SK-N-SH (cell line): ENCODE measurements around the gene OR2L5. TPM values are rescaled to one million over a fixed set of nuclear protein-coding genes. Genes with fewer than 3 reads are reported as not detected.

ENCODE experiments used
- CTCF ChIA-PET: fragments of 300-600, 350-600 bp; formaldehyde crosslinking; extraction: SDS; loops from one replicate; lab custom pipeline; 2021; lab: Yijun Ruan, JAX
- POLR2A ChIA-PET: fragments of 350-600 bp; sonication (Branson Sonifier 250); formaldehyde crosslinking; extraction: SDS; loops from one replicate; lab custom pipeline; 2020; ENCODE audit warnings: antibody characterized with exemption, inconsistent platforms; lab: Yijun Ruan, JAX
- DNase-seq: peaks from one replicate; pipeline ENCODE4 v3.0.0; 2012
- H2AFZ ChIP-seq: fragments of 200-600 bp; sonication (generic); 2 replicates; pipeline ENCODE4 v1.8.1; 2016; ENCODE audit warnings: antibody characterized with exemption, mild to moderate bottlenecking, low read depth
- H3F3A ChIP-seq: fragments of 200-600 bp; sonication (generic); replicated peaks from 2 replicates; pipeline ENCODE3; 2016; ENCODE audit warnings: antibody characterized with exemption, mild to moderate bottlenecking; ENCODE audit not compliant: insufficient read depth
- H3K27ac ChIP-seq, 2 experiments: fragments of 200-500 bp in 1 of 2; fragments of 200-600 bp in 1 of 2; sonication (Bioruptor generic) in 1 of 2; sonication (generic), shearing (Covaris generic) in 1 of 2; 2 replicates each; pipeline versions ENCODE4 v1.5.1 to v1.6.1; 2014 to 2016; ENCODE audit warnings: low read depth in 2 of 2, inconsistent platforms in 1 of 2, low read length in 1 of 2, mild to moderate bottlenecking in 1 of 2, mixed read lengths in 1 of 2
- H3K27me3 ChIP-seq: fragments of 200-600 bp; sonication (generic), shearing (Covaris generic); 2 replicates; pipeline ENCODE4 v1.6.1; 2016; ENCODE audit warnings: mixed run types; ENCODE audit not compliant: insufficient read depth
- H3K36me3 ChIP-seq, 2 experiments: fragments of 200-500 bp in 1 of 2; fragments of 200-600 bp in 1 of 2; sonication (Bioruptor generic) in 1 of 2; sonication (generic) in 1 of 2; replicated peaks in 1 of 2; 2 replicates each; pipeline versions ENCODE3 to v1.5.1; 2014 to 2016; ENCODE audit warnings: low read length in 1 of 2, mild to moderate bottlenecking in 1 of 2; ENCODE audit not compliant: insufficient read depth in 2 of 2, control insufficient read depth in 1 of 2
- H3K4me1 ChIP-seq, 2 experiments: fragments of 200-500 bp in 1 of 2; fragments of 200-600 bp in 1 of 2; sonication (Bioruptor generic) in 1 of 2; sonication (generic), shearing (Covaris generic) in 1 of 2; 2 replicates each; pipeline versions ENCODE4 v1.5.1 to v1.6.1; 2014 to 2016; ENCODE audit warnings: low read depth in 1 of 2, low read length in 1 of 2, mixed run types in 1 of 2; ENCODE audit not compliant: insufficient read depth in 2 of 2, control insufficient read depth in 1 of 2
- H3K4me2 ChIP-seq: fragments of 200-600 bp; sonication (generic), shearing (Covaris generic); 2 replicates; pipeline ENCODE4 v1.6.1; 2017; ENCODE audit warnings: mixed run types
- H3K4me3 ChIP-seq, 2 experiments: fragments of 200-500 bp in 1 of 2; fragments of 200-600 bp in 1 of 2; sonication (Bioruptor generic) in 1 of 2; sonication (generic), shearing (Covaris generic) in 1 of 2; 2 replicates each; pipeline versions ENCODE4 v1.5.1 to v1.8.1; 2014 to 2016; ENCODE audit warnings: low read depth in 2 of 2, inconsistent platforms in 1 of 2, low read length in 1 of 2, mild to moderate bottlenecking in 1 of 2, mixed read lengths in 1 of 2, moderate library complexity in 1 of 2
- H3K79me2 ChIP-seq: fragments of 200-600 bp; sonication (generic); 2 replicates; pipeline ENCODE4 v1.8.1; 2017; ENCODE audit warnings: mild to moderate bottlenecking; ENCODE audit not compliant: insufficient read depth
- H3K9ac ChIP-seq: fragments of 200-600 bp; sonication (generic); 2 replicates; pipeline ENCODE4 v1.6.1; 2017; ENCODE audit warnings: mixed run types
- H3K9me2 ChIP-seq: fragments of 200-600 bp; sonication (generic); 2 replicates; pipeline ENCODE4 v1.6.1; 2017; ENCODE audit warnings: mixed run types
- H3K9me3 ChIP-seq: fragments of 200-600 bp; sonication (generic); 2 replicates; pipeline ENCODE4 v1.6.1; 2017; ENCODE audit warnings: mixed run types, mild to moderate bottlenecking, moderate library complexity
- H4K20me1 ChIP-seq: fragments of 200-600 bp; sonication (generic); 2 replicates; pipeline ENCODE4 v1.6.1; 2017; ENCODE audit warnings: mild to moderate bottlenecking, mixed run types; ENCODE audit not compliant: insufficient read depth
- CHD2 ChIP-seq: fragments of 150-350 bp; IDR thresholded peaks from 2 replicates; pipeline ENCODE4 v1.6.1; 2018; ENCODE audit warnings: low read length; ENCODE audit not compliant: partially characterized antibody
- EZH2phosphoT487 ChIP-seq: fragments of 200-600 bp; sonication (generic); IDR thresholded peaks from 2 replicates; pipeline ENCODE4 v1.6.1; 2017; ENCODE audit warnings: low read depth, mixed run types, mild to moderate bottlenecking, antibody characterized with exemption, moderate library complexity, borderline replicate concordance
- FOSL2 ChIP-seq: IDR thresholded peaks from 2 replicates; pipeline ENCODE4 v1.4.0; 2012; ENCODE audit warnings: low read depth, mild to moderate bottlenecking, moderate library complexity, borderline replicate concordance
- IRF3 ChIP-seq: fragments of 150-350 bp; IDR thresholded peaks from 2 replicates; pipeline ENCODE4 v1.6.1; 2016; ENCODE audit warnings: mild to moderate bottlenecking, low read depth, low read length
- JUND ChIP-seq: IDR thresholded peaks from 2 replicates; pipeline ENCODE4 v1.4.0; 2012
- MAX ChIP-seq: IDR thresholded peaks from 2 replicates; pipeline ENCODE4 v1.4.0; 2012; ENCODE audit warnings: low read depth
- MEF2A ChIP-seq: IDR thresholded peaks from 2 replicates; pipeline ENCODE4 v1.4.0; 2012; ENCODE audit warnings: low read depth, borderline replicate concordance
- NRF1 ChIP-seq: IDR thresholded peaks from 2 replicates; pipeline ENCODE4 v1.6.1; 2012; ENCODE audit warnings: low read depth, mild to moderate bottlenecking, low read length
- RXRA ChIP-seq: IDR thresholded peaks from 2 replicates; pipeline ENCODE4 v1.4.0; 2012; ENCODE audit warnings: low read depth, mild to moderate bottlenecking, borderline replicate concordance
- SMC3 ChIP-seq: IDR thresholded peaks from 2 replicates; pipeline ENCODE4 v1.6.1; 2012; ENCODE audit warnings: low read depth, low read length, improper control_type of control experiment
- TAF1 ChIP-seq: IDR thresholded peaks from 2 replicates; pipeline ENCODE4 v1.6.1; 2012; ENCODE audit warnings: low read depth, mild to moderate bottlenecking, low read length, moderate library complexity, borderline replicate concordance
- TCF12 ChIP-seq: IDR thresholded peaks from 2 replicates; pipeline ENCODE4 v1.4.0; 2012
- TEAD4 ChIP-seq: IDR thresholded peaks from 2 replicates; pipeline ENCODE4 v1.4.0; 2012; ENCODE audit warnings: mild to moderate bottlenecking, borderline replicate concordance; ENCODE audit not compliant: insufficient read depth
- YY1 ChIP-seq: IDR thresholded peaks from 2 replicates; pipeline ENCODE4 v1.4.0; 2012; ENCODE audit warnings: low read depth, mild to moderate bottlenecking
- WGBS: methylation state at CpG from one replicate; pipeline ENCODE4 v1.1.6; 2017; ENCODE audit warnings: low lambda C conversion rate; 5-methylcytosine and 5-hydroxymethylcytosine counted together
- polyA plus RNA-seq, 3 experiments: library from polyadenylated mRNA; depleted of rRNA; stranded (reverse); fragments of >200 nt; gene quantifications; 2 replicates each; pipeline ENCODE4 v1.2.3, GENCODE V29; 2012
- TF ChIP-seq, protein P1 (sequence below): IDR thresholded peaks from 2 replicates; pipeline ENCODE4 v1.6.1; 2012; ENCODE audit warnings: mild to moderate bottlenecking, low read depth, low read length, moderate library complexity
- TF ChIP-seq, protein P2 (sequence below): IDR thresholded peaks from 2 replicates; pipeline ENCODE4; 2012

Gene OR2L5
- polyA plus RNA-seq, 1 of the 3 experiments (the other 2 are of a cell fraction), result not detected

GRCh38 chr1:248055261-248055660 is 41.8 kb downstream of the OR2L5 start:
- no peaks in the 10 kb centered on the region for H3K4me1 ChIP-seq
- no peak overlapping the region for H3K9ac ChIP-seq
- H3K4me2 ChIP-seq, result no peak overlapping the region
- WGBS, result 0% methylated on average over 2 of the region's 2 CpGs
- no peaks in the 10 kb centered on the region for H3K9me2 ChIP-seq
- H3K9me3 ChIP-seq, result no peaks in the 10 kb centered on the region
- H3K4me3 ChIP-seq, result no peak overlapping the region
- H2AFZ ChIP-seq, result no peak overlapping the region
- no peaks in the 10 kb centered on the region for H3K36me3 ChIP-seq
- no peaks in the 10 kb centered on the region for H3K79me2 ChIP-seq
- no peak for DNase-seq
- H3K27ac ChIP-seq, result no peak overlapping the region
- TF ChIP-seq FOSL2, result no peak
- no peak for TF ChIP-seq TCF12
- TF ChIP-seq RXRA, result no peak
- TF ChIP-seq IRF3, result no peak
- TF ChIP-seq TEAD4, result no peak
- TF ChIP-seq EZH2phosphoT487, result no peak
- no peak for TF ChIP-seq SMC3
- TF ChIP-seq, protein P1, sequence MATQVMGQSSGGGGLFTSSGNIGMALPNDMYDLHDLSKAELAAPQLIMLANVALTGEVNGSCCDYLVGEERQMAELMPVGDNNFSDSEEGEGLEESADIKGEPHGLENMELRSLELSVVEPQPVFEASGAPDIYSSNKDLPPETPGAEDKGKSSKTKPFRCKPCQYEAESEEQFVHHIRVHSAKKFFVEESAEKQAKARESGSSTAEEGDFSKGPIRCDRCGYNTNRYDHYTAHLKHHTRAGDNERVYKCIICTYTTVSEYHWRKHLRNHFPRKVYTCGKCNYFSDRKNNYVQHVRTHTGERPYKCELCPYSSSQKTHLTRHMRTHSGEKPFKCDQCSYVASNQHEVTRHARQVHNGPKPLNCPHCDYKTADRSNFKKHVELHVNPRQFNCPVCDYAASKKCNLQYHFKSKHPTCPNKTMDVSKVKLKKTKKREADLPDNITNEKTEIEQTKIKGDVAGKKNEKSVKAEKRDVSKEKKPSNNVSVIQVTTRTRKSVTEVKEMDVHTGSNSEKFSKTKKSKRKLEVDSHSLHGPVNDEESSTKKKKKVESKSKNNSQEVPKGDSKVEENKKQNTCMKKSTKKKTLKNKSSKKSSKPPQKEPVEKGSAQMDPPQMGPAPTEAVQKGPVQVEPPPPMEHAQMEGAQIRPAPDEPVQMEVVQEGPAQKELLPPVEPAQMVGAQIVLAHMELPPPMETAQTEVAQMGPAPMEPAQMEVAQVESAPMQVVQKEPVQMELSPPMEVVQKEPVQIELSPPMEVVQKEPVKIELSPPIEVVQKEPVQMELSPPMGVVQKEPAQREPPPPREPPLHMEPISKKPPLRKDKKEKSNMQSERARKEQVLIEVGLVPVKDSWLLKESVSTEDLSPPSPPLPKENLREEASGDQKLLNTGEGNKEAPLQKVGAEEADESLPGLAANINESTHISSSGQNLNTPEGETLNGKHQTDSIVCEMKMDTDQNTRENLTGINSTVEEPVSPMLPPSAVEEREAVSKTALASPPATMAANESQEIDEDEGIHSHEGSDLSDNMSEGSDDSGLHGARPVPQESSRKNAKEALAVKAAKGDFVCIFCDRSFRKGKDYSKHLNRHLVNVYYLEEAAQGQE, result no peak
- TF ChIP-seq MEF2A, result no peak
- TF ChIP-seq CHD2, result no peak
- TF ChIP-seq JUND, result no peak
- TF ChIP-seq YY1, result no peak
- no peak for TF ChIP-seq TAF1
- TF ChIP-seq, protein P2, sequence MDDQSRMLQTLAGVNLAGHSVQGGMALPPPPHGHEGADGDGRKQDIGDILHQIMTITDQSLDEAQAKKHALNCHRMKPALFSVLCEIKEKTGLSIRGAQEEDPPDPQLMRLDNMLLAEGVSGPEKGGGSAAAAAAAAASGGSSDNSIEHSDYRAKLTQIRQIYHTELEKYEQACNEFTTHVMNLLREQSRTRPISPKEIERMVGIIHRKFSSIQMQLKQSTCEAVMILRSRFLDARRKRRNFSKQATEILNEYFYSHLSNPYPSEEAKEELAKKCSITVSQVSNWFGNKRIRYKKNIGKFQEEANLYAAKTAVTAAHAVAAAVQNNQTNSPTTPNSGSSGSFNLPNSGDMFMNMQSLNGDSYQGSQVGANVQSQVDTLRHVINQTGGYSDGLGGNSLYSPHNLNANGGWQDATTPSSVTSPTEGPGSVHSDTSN, result no peak
- no peak for TF ChIP-seq NRF1
- no peak for TF ChIP-seq MAX
- H4K20me1 ChIP-seq, result no peaks in the 10 kb centered on the region
- H3F3A ChIP-seq, result no peaks in the 10 kb centered on the region
- CTCF ChIA-PET, result no interaction called here
- no peaks in the 10 kb centered on the region for H3K27me3 ChIP-seq
- POLR2A ChIA-PET, result no interaction called here
